Activated CD4-positive, alpha-beta memory T cell treated with anti-CD3 and anti-CD28 coated beads, Interleukin-2, amount 10 ng/mL, durations not matched to agents 7 days and 5 days (primary cell): ENCODE data around the gene B3GAT1. TPM values are rescaled to one million over a fixed set of nuclear protein-coding genes. Genes with fewer than 3 reads are reported as not detected.

ENCODE experiments used
- CTCF ChIA-PET: fragments of 350-600 bp; sonication (Branson Sonifier 250); formaldehyde crosslinking; loops from one replicate; lab custom pipeline; 2021; ENCODE audit warnings: antibody characterized with exemption, inconsistent platforms; lab: Charles Lee
- POLR2A ChIA-PET: fragments of 350-600 bp; sonication (Branson Sonifier 250); formaldehyde crosslinking; loops from one replicate; lab custom pipeline; 2021; ENCODE audit warnings: antibody characterized with exemption; lab: Charles Lee
- DNase-seq: peaks from one replicate; pipeline ENCODE4 v3.0.0-alpha.2; 2020
- H3K27ac Mint-ChIP-seq: one replicate; pipeline ENCODE4 v1.8.0; 2021; ENCODE audit warnings: mild to moderate bottlenecking, mixed read lengths
- H3K27me3 Mint-ChIP-seq: one replicate; pipeline ENCODE4 v1.8.0; 2021; ENCODE audit warnings: mixed read lengths
- H3K36me3 Mint-ChIP-seq: one replicate; pipeline ENCODE4 v1.8.0; 2021; ENCODE audit warnings: low read depth, mixed read lengths
- H3K4me1 Mint-ChIP-seq: one replicate; pipeline ENCODE4 v1.8.0; 2021; ENCODE audit warnings: mixed read lengths
- H3K4me3 Mint-ChIP-seq: one replicate; pipeline ENCODE4 v1.8.0; 2021; ENCODE audit warnings: mild to moderate bottlenecking, mixed read lengths
- H3K9me3 Mint-ChIP-seq: one replicate; pipeline ENCODE4 v1.8.0; 2021; ENCODE audit warnings: mixed read lengths
- total RNA-seq, 2 experiments: library from RNA; stranded (reverse); gene quantifications; one replicate each; pipeline ENCODE4 v1.2.3, GENCODE V29; 2021

Gene B3GAT1
- total RNA-seq, 2 experiments from 2014 or later: 10.5 to 11.0 TPM

GRCh38 chr11:134436781-134437180 is 24.7 kb upstream of the B3GAT1 start:
- H3K36me3 Mint-ChIP-seq: no peaks in the 10 kb centered on the region
- H3K27me3 Mint-ChIP-seq: peaks cover 9% of the 10 kb centered on the region
- no peak overlapping the region for H3K27ac Mint-ChIP-seq
- H3K4me1 Mint-ChIP-seq: no peaks in the 10 kb centered on the region
- CTCF ChIA-PET: no interaction called here
- no peak overlapping the region for H3K4me3 Mint-ChIP-seq
- DNase-seq: no peak
- H3K9me3 Mint-ChIP-seq: no peaks in the 10 kb centered on the region
- POLR2A ChIA-PET: no interaction called here

DNA sequence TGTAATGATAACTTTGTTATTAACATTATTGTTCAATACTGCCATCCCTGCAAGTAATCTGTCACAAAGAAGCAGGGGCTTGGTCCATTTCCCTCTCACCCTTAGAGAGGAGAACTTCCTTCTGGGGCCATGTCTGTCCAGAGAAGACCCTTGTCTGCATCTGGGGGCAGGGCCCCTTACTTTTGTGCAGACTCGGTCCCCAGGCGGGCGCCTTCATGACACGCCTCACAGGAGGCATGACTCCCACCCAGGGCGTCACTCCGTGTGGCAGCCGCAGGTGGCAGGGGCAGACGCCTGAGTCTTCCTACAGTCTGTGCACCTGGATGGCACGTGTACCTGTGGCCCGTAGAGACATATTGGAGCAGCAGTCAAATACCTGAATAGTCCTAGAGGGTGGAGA is 21.8 kb upstream of the B3GAT1 start:
- no peaks in the 10 kb centered on the region for H3K36me3 Mint-ChIP-seq
- peaks cover 24% of the 10 kb centered on the region for H3K27me3 Mint-ChIP-seq
- ChIA-PET POLR2A (no interaction called here), CTCF (no interaction called here)
- H3K4me3 Mint-ChIP-seq: no peak overlapping the region
- H3K4me1 Mint-ChIP-seq: no peaks in the 10 kb centered on the region
- no peaks in the 10 kb centered on the region for H3K9me3 Mint-ChIP-seq
- no peak for DNase-seq
- H3K27ac Mint-ChIP-seq: no peak overlapping the region

- no peaks in the 10 kb centered on the region for H3K4me1 Mint-ChIP-seq
- no peak overlapping the region for H3K27ac Mint-ChIP-seq
- CTCF ChIA-PET: no interaction called here
Observed at GRCh38 chr11:134433251-134433650, 21.2 kb upstream of the B3GAT1 start.

DNA sequence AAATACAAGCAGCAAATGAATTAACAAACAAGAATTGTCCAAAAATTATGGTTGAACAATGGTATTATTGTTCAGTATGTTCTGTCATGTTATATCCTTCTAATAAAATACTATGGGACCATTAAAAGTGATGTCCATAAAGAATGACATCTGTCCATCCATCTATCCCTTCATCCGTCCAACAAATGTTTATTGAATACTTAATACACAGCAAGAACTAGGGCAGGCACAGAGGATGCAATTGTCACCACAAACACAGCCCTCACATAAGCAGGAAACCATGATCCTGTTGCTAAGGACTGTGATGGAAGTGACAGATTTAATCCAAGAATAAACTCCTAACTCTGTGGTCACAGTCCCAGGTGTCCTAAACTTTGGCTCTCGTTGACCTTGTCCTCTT is 20.7 kb upstream of the B3GAT1 start:
- H3K9me3 Mint-ChIP-seq: no peaks in the 10 kb centered on the region
- H3K36me3 Mint-ChIP-seq: no peaks in the 10 kb centered on the region
- POLR2A ChIA-PET: no interaction called here
- no peaks in the 10 kb centered on the region for H3K4me1 Mint-ChIP-seq
- CTCF ChIA-PET: no interaction called here
- H3K4me3 Mint-ChIP-seq: no peak overlapping the region
- no peak for DNase-seq
- peaks cover 28% of the 10 kb centered on the region for H3K27me3 Mint-ChIP-seq
- H3K27ac Mint-ChIP-seq: no peak overlapping the region

More at GRCh38 chr11:134433251-134433650, 21.2 kb upstream of the B3GAT1 start:
- Mint-ChIP-seq H3K27me3 (peaks cover 28% of the 10 kb centered on the region), H3K36me3 (no peaks in the 10 kb centered on the region), H3K4me3 (no peak overlapping the region), H3K9me3 (no peaks in the 10 kb centered on the region)
- POLR2A ChIA-PET: no interaction called here
- DNase-seq: no peak

DNA sequence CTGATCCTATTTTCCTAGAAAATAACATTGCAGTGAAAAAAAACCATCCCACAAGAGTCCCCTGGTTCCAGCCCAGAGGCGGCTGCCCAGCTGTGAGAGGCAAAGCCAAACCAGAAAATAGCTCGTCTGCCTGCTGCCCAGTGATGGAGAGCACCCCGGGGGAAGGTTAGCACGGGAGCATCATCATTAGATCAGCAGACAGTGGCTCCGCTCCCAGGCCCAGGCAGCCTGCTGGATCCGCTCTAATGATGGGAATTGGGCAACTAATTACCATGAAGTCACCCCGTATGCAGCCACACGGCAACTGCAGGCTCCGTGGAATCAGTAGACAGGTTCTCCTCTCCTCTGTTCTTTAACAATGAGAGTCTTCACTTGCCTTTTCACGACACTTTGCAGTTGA is 17.1 kb upstream of the B3GAT1 start:
- H3K27ac Mint-ChIP-seq: no peak overlapping the region
- POLR2A ChIA-PET: interaction anchor here (1.4 kb wide), 1 partner anchor 16 kb away, joined by 3 read pairs; no protein-coding TSS in a partner anchor
- no peak for DNase-seq
- H3K4me1 Mint-ChIP-seq: no peaks in the 10 kb centered on the region
- H3K9me3 Mint-ChIP-seq: no peaks in the 10 kb centered on the region
- no peaks in the 10 kb centered on the region for H3K36me3 Mint-ChIP-seq
- H3K4me3 Mint-ChIP-seq: no peak overlapping the region
- CTCF ChIA-PET: no interaction called here
- H3K27me3 Mint-ChIP-seq: peaks cover 39% of the 10 kb centered on the region

- Mint-ChIP-seq H3K4me1 (no peaks in the 10 kb centered on the region), H3K4me3 (no peak overlapping the region), H3K27me3 (peaks cover 29% of the 10 kb centered on the region), H3K9me3 (no peaks in the 10 kb centered on the region), H3K36me3 (no peaks in the 10 kb centered on the region), H3K27ac (no peak overlapping the region)
- DNase-seq: no peak
- ChIA-PET POLR2A (interaction anchor here (0.9 kb wide), 1 partner anchor 156 kb away, joined by 3 read pairs; no protein-coding TSS in a partner anchor), CTCF (no interaction called here)
Observed at GRCh38 chr11:134425816-134426536, 13.9 kb upstream of the B3GAT1 start.

- Mint-ChIP-seq H3K9me3 (no peaks in the 10 kb centered on the region), H3K36me3 (no peaks in the 10 kb centered on the region), H3K4me3 (no peak overlapping the region), H3K27ac (no peak overlapping the region), H3K27me3 (peaks cover 28% of the 10 kb centered on the region), H3K4me1 (no peaks in the 10 kb centered on the region)
- POLR2A ChIA-PET: no interaction called here
- DNase-seq: no peak
- CTCF ChIA-PET: no interaction called here
Observed at GRCh38 chr11:134425413-134425812, 13.4 kb upstream of the B3GAT1 start.

- CTCF ChIA-PET: no interaction called here
- no peaks in the 10 kb centered on the region for H3K36me3 Mint-ChIP-seq
- H3K4me1 Mint-ChIP-seq: no peaks in the 10 kb centered on the region
- DNase-seq: no peak
- H3K9me3 Mint-ChIP-seq: no peaks in the 10 kb centered on the region
- POLR2A ChIA-PET: interaction anchor here (0.9 to 1.3 kb wide), 2 partner anchors 26 to 36 kb away, joined by 3 read pairs; no protein-coding TSS in a partner anchor
- H3K4me3 Mint-ChIP-seq: no peak overlapping the region
- H3K27ac Mint-ChIP-seq: no peak overlapping the region
- peaks cover 22% of the 10 kb centered on the region for H3K27me3 Mint-ChIP-seq
Observed at GRCh38 chr11:134423106-134423505, 11.1 kb upstream of the B3GAT1 start.

DNA sequence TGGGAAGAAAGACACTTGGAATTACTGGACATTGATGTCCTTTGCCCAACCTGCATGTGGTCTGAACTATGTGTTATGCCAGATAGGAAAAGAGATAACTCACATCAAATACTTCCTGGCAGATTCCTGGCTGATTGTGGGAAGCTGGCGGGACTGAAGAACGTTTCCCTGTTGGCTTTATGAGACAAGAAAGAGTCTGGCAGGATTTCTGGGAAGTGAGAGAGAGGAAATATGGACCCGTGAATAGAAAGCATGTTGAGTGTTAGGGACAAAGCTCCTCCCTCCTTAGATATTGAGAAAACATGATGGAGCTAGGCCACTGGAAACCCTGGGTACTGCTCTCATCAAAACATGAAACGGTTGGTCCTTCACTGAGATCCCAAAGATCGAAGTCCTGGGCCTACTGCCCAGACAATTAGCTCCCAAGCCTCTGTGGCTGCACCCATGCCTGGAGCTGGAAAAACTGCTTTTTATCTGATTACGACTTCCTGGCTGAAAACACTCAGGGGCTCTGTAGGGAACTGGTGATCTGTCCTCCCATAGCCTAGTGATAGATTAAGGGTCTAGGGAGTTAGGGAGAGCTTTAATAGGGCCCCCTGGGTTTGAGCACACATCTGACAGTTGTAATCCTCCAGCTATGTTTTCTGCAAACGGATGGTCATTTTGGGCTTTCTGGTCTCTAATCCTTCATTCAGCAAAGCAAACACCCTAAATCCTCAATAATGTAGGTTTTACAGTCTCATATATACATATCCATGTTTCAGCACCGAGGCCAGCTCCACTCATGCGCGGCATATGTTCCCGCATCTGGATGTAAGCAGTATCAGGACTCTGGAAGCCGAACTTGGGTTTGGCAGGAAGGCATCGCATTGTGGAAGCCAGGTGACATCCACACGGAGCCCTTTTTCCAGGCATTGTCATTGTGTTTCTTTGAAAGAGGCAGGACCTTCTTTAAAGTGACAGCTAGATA is 6.1 kb upstream of the B3GAT1 start:
- DNase-seq: no peak
- ChIA-PET CTCF (no interaction called here), POLR2A (no interaction called here)
- Mint-ChIP-seq H3K27me3 (peaks cover 58% of the 10 kb centered on the region), H3K4me3 (no peak overlapping the region), H3K4me1 (peaks cover 6% of the 10 kb centered on the region), H3K36me3 (no peaks in the 10 kb centered on the region), H3K9me3 (no peaks in the 10 kb centered on the region), H3K27ac (no peak overlapping the region)

- Mint-ChIP-seq H3K4me3 (no peak overlapping the region), H3K27me3 (peaks cover 59% of the 10 kb centered on the region), H3K27ac (no peak overlapping the region), H3K9me3 (no peaks in the 10 kb centered on the region), H3K36me3 (no peaks in the 10 kb centered on the region), H3K4me1 (peaks cover 8% of the 10 kb centered on the region)
- ChIA-PET POLR2A (no interaction called here), CTCF (no interaction called here)
- DNase-seq: no peak
Observed at GRCh38 chr11:134416726-134417125, 4.7 kb upstream of the B3GAT1 start.

DNA sequence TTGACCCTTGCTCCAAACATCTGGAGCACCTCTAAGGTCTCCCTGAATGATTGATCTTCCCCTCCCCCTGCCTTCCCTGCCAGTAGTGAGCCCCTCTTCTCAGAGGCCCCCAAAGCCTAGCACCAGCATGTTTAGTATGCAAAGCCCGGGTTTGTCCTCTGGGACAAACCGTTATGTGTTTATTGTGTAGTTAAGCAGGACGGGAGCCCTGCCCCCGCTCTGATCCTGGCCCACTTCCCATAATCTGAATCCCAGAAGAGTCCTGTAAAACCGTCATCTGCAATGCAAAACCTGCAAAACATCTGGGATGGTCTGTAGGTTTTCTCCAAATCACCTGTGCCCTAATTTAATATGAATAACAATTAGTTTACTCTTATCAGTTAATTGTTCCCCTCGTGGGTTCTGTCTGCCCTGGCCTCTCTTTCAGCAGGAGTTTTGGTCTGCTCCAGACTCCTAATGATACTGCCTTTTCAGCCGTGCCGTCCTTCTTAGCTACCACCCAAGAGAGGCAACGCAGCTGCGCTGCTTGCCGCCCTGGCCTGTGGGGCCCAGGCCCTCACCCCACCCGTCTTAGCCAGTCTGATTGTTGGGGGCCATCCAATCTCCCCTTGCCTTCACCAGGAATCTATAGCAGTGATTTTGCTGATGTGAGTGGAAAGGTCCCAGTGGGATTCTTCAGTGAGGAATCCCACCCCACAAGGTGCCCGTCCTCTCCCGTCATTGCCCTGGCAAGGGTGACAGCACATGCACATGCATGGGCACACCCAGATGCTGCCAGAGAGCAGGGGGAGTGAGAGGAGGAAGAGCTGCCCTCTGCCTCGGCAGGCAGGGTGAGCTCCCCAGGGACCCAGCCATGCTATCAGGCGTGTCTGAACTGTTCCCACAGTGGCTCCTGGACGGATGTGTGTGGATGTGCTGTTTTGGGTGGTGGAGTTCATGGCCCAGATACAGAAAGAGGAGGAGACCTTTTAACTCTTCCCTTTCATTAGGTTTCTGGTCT is 3.0 kb upstream of the B3GAT1 start:
- no peak for DNase-seq
- Mint-ChIP-seq H3K4me1 (peaks cover 17% of the 10 kb centered on the region), H3K9me3 (no peaks in the 10 kb centered on the region), H3K4me3 (no peak overlapping the region), H3K36me3 (no peaks in the 10 kb centered on the region), H3K27me3 (peaks cover 71% of the 10 kb centered on the region), H3K27ac (no peak overlapping the region)
- ChIA-PET POLR2A (interaction anchor here (1.0 kb wide), 1 partner anchor 28 kb away, joined by 3 read pairs; no protein-coding TSS in a partner anchor), CTCF (no interaction called here)
